ENCODE data around the gene ETNK2.
A peak's percentile ranks its signal among the peaks of the same experiment; 100 is the strongest.
"Not testable (repeated sequence)": the region's sequence is repeated elsewhere in the genome, so short reads cannot be mapped to it uniquely, and the experiment has no call there.

The ETNK2 gene

GRCh38 chr1:204094313-204094729 is 57.5 kb downstream of the ETNK2 start:
- no peak for DNase-seq

- no peak for DNase-seq
Measured at GRCh38 chr1:204093781-204094180, 58.1 kb downstream of the ETNK2 start.

GRCh38 chr1:204093421-204093717 is 58.5 kb downstream of the ETNK2 start:
- DNase-seq, result peak; percentile 46

GRCh38 chr1:204092632-204093420 is 59.0 kb downstream of the ETNK2 start:
- no peak for DNase-seq

GRCh38 chr1:204091787-204092312 is 60.0 kb downstream of the ETNK2 start:
- DNase-seq, result no peak

GRCh38 chr1:204091066-204091465 is 60.8 kb downstream of the ETNK2 start:
- no peak for DNase-seq

- DNase-seq, result not testable (repeated sequence)
Measured at GRCh38 chr1:204090132-204090531, 61.7 kb downstream of the ETNK2 start.

GRCh38 chr1:204089044-204089751 is 62.6 kb downstream of the ETNK2 start:
- no peak for DNase-seq

- no peak for DNase-seq
Measured at GRCh38 chr1:204088596-204088995, 63.2 kb downstream of the ETNK2 start.

- no peak for DNase-seq
Measured at GRCh38 chr1:204087893-204088528, 63.8 kb downstream of the ETNK2 start.

- DNase-seq, result no peak
Measured at GRCh38 chr1:204087181-204087892, 64.5 kb downstream of the ETNK2 start.

- DNase-seq, result no peak
Measured at GRCh38 chr1:204085876-204086275, 66.0 kb downstream of the ETNK2 start.

- DNase-seq, result peak; percentile 95
Measured at GRCh38 chr1:204084247-204084772, 67.5 kb downstream of the ETNK2 start.

- DNase-seq, result no peak
Measured at GRCh38 chr1:204083491-204083890, 68.4 kb downstream of the ETNK2 start.

- no peak for DNase-seq
Measured at GRCh38 chr1:204081791-204082513, 69.9 kb downstream of the ETNK2 start.

GRCh38 chr1:204081164-204081790 is 70.6 kb downstream of the ETNK2 start:
- no peak for DNase-seq
